Liver (tissue), 9 donors: ENCODE results near the gene PARP8. TPM values are rescaled to one million over a fixed set of nuclear protein-coding genes. Genes with fewer than 3 reads are reported as not detected.

Experiments
- DNase-seq: peaks from one replicate; pipeline ENCODE4 v3.0.0-alpha.2; 2017; ENCODE audit warnings: low spot score
- H3K27ac ChIP-seq, 2 donors: one replicate each; pipeline ENCODE4 v1.7.0; 2013; ENCODE audit warnings: inconsistent platforms in 2 of 2, low read length in 2 of 2, control low read depth in 1 of 2, low read depth in 1 of 2, mild to moderate bottlenecking in 1 of 2
- H3K27me3 ChIP-seq, 4 donors: one replicate each; pipeline versions ENCODE4 v1.6.1 to v1.7.0; 2013; ENCODE audit warnings: low read length in 3 of 4, inconsistent platforms in 1 of 4, mild to moderate bottlenecking in 1 of 4, moderate library complexity in 1 of 4; ENCODE audit not compliant: control insufficient read depth in 4 of 4, insufficient read depth in 4 of 4
- H3K36me3 ChIP-seq, 4 donors: one replicate each; pipeline versions ENCODE4 v1.6.1 to v1.7.0; 2013; ENCODE audit warnings: low read length in 3 of 4, mild to moderate bottlenecking in 3 of 4, low read depth in 1 of 4, moderate library complexity in 1 of 4; ENCODE audit not compliant: control insufficient read depth in 4 of 4, insufficient read depth in 3 of 4
- H3K4me1 ChIP-seq, 4 donors: one replicate each; pipeline versions ENCODE4 v1.6.1 to v1.7.0; 2013; ENCODE audit warnings: low read length in 3 of 4, mild to moderate bottlenecking in 3 of 4, moderate library complexity in 1 of 4; ENCODE audit not compliant: control insufficient read depth in 4 of 4, insufficient read depth in 4 of 4
- H3K4me3 ChIP-seq, 3 donors: one replicate each; pipeline versions ENCODE4 v1.6.1 to v1.7.0; 2013; ENCODE audit warnings: low read length in 3 of 3, control low read depth in 1 of 3, low read depth in 1 of 3, mild to moderate bottlenecking in 1 of 3
- H3K9ac ChIP-seq, 2 donors: one replicate each; pipeline ENCODE4 v1.7.0; 2013; ENCODE audit warnings: low read length in 2 of 2, mild to moderate bottlenecking in 2 of 2, moderate library complexity in 2 of 2, control low read depth in 1 of 2, low read depth in 1 of 2
- H3K9me3 ChIP-seq, 4 donors: one replicate each; pipeline versions ENCODE4 v1.6.1 to v1.7.0; 2013; ENCODE audit warnings: low read length in 3 of 4; ENCODE audit not compliant: control insufficient read depth in 4 of 4
- ATF3 ChIP-seq: IDR thresholded peaks from 2 replicates; pipeline ENCODE4 v1.6.1; 2016; ENCODE audit warnings: antibody characterized with exemption
- EGR1 ChIP-seq, 2 donors: IDR thresholded peaks; 2 replicates each; pipeline ENCODE4 v1.6.1; 2016 to 2018; ENCODE audit warnings: antibody characterized with exemption in 2 of 2, low read depth in 2 of 2
- FOXA1 ChIP-seq: IDR thresholded peaks from 2 replicates; pipeline ENCODE4 v1.6.1; 2016; ENCODE audit warnings: antibody characterized with exemption
- GABPA ChIP-seq, 2 donors: IDR thresholded peaks in 1 of 2; conservative IDR thresholded peaks in 1 of 2; 2 replicates each; pipeline ENCODE4 v1.6.1; 2016; ENCODE audit warnings: antibody characterized with exemption in 2 of 2, mild to moderate bottlenecking in 1 of 2, moderate library complexity in 1 of 2
- HNF4A ChIP-seq, 2 donors: conservative IDR thresholded peaks; 2 replicates each; pipeline ENCODE4 v1.6.1; 2016; ENCODE audit warnings: antibody characterized with exemption in 2 of 2, mild to moderate bottlenecking in 2 of 2
- JUND ChIP-seq, 2 donors: IDR thresholded peaks; 2 replicates each; pipeline ENCODE4 v1.6.1; 2016; ENCODE audit warnings: antibody characterized with exemption in 2 of 2
- MAX ChIP-seq: IDR thresholded peaks from 2 replicates; pipeline ENCODE4 v1.6.1; 2016; ENCODE audit warnings: antibody characterized with exemption
- NR2F2 ChIP-seq: IDR thresholded peaks from 2 replicates; pipeline ENCODE4 v1.6.1; 2016; ENCODE audit warnings: antibody characterized with exemption
- RAD21 ChIP-seq, 2 donors: IDR thresholded peaks; 2 replicates each; pipeline ENCODE4 v1.6.1; 2016; ENCODE audit warnings: antibody characterized with exemption in 2 of 2, mild to moderate bottlenecking in 2 of 2
- REST ChIP-seq: IDR thresholded peaks from 2 replicates; pipeline ENCODE4 v1.6.1; 2016; ENCODE audit warnings: antibody characterized with exemption, mild to moderate bottlenecking
- SP1 ChIP-seq: IDR thresholded peaks from 2 replicates; pipeline ENCODE4 v1.6.1; 2018; ENCODE audit warnings: antibody characterized with exemption, mild to moderate bottlenecking
- YY1 ChIP-seq: IDR thresholded peaks from 2 replicates; pipeline ENCODE4 v1.6.1; 2016; ENCODE audit warnings: antibody characterized with exemption, mild to moderate bottlenecking
- WGBS: extraction: QIAGEN DNeasy Blood & Tissue Kit; methylation state at CpG from one replicate; pipeline ENCODE4 v1.1.7; 2013; 5-methylcytosine and 5-hydroxymethylcytosine counted together
- polyA plus RNA-seq, 2 donors: library from polyadenylated mRNA; stranded (reverse) in 1 of 2; unstranded in 1 of 2; fragments of 200-250 nt in 1 of 2; fragments of >200 nt in 1 of 2; fragmentation: Nextera tagmentation in 1 of 2; extraction: Ambion mirVana in 1 of 2; gene quantifications; one replicate each; pipeline versions ENCODE4 v1.2.1 to v1.2.3, GENCODE V29; 2013 to 2015
- total RNA-seq, 2 donors: library from RNA; depleted of rRNA; stranded (reverse); fragments of >200 nt; gene quantifications; one replicate each; pipeline ENCODE4 v1.2.3, GENCODE V29; 2014
- donor health status: healthy.
- donor health status: healthy.
- donor health status: healthy.
- donor health status: healthy.
- donor health status: healthy.

Gene PARP8
- total and polyA plus RNA-seq, 4 donors = 3.9 to 16.0 (median 7.1) TPM

GRCh38 chr5:50863534-50864170 is 197.2 kb downstream of the PARP8 start (continued):
- no peak for TF ChIP-seq REST

GRCh38 chr5:50864466-50864865 is 198.0 kb downstream of the PARP8 start:
- no peak overlapping the region for H3K9ac ChIP-seq
- no peaks in the 10 kb centered on the region for H3K9me3 ChIP-seq
- no peak for DNase-seq
- no peaks in the 10 kb centered on the region for H3K36me3 ChIP-seq
- no peaks in the 10 kb centered on the region for H3K4me1 ChIP-seq
- no peak overlapping the region for H3K4me3 ChIP-seq
- peaks cover 0 to 7% (median 0%) of the 10 kb centered on the region in 4 donors for H3K27me3 ChIP-seq
- TF ChIP-seq MAX (no peak), YY1 (no peak)
- WGBS = 43% methylated on average over 2 of the region's 2 CpGs
- no peak overlapping the region for H3K27ac ChIP-seq

GRCh38 chr5:50866415-50866814 is 200.0 kb downstream of the PARP8 start:
- no peaks in the 10 kb centered on the region for H3K9me3 ChIP-seq
- no peaks in the 10 kb centered on the region for H3K4me1 ChIP-seq
- no peak for TF ChIP-seq RAD21 (IDR thresholded peaks at IDR 0.05)
- TF ChIP-seq HNF4A (conservative IDR thresholded peaks at IDR 0.05) = no peak
- no peak for TF ChIP-seq EGR1 (IDR thresholded peaks at IDR 0.05; ENCODE audit: low read depth in 2 of 2)
- no peak for DNase-seq
- WGBS = 22% methylated on average over 1 of the region's 1 CpG
- peaks cover 0 to 7% (median 0%) of the 10 kb centered on the region in 4 donors for H3K27me3 ChIP-seq
- no peak overlapping the region for H3K4me3 ChIP-seq
- no peak overlapping the region for H3K27ac ChIP-seq
- no peaks in the 10 kb centered on the region for H3K36me3 ChIP-seq
- no peak overlapping the region for H3K9ac ChIP-seq

- Histone ChIP-seq H3K27ac (no peak overlapping the region), H3K4me1 (no peaks in the 10 kb centered on the region), H3K9me3 (no peaks in the 10 kb centered on the region), H3K9ac (no peak overlapping the region), H3K36me3 (no peaks in the 10 kb centered on the region), H3K27me3 (peaks cover 0 to 4% (median 0%) of the 10 kb centered on the region in 4 donors), H3K4me3 (no peak overlapping the region)
- TF ChIP-seq SP1 = no peak
- TF ChIP-seq JUND (IDR thresholded peaks at IDR 0.05) = no peak
- TF ChIP-seq FOXA1 = no peak
- TF ChIP-seq HNF4A (conservative IDR thresholded peaks at IDR 0.05) = no peak
- no peak for TF ChIP-seq MAX
- TF ChIP-seq REST = no peak
- TF ChIP-seq GABPA (IDR thresholded peaks at IDR 0.05 in 1 of 2, conservative IDR thresholded peaks at IDR 0.05 in 1 of 2) = no peak
- no peak for TF ChIP-seq NR2F2
- no peak for TF ChIP-seq ATF3
- 81% methylated on average over 3 of the region's 3 CpGs for WGBS
- DNase-seq = no peak
Measured at GRCh38 chr5:50867140-50867539, 200.7 kb downstream of the PARP8 start.
